Sigmoid colon (tissue), 7 donors: Measurements from ENCODE around the gene PRRG1. TPM values are rescaled to one million over a fixed set of nuclear protein-coding genes. Genes with fewer than 3 reads are reported as not detected.

Experiments
- DNase-seq: peaks from one replicate; pipeline ENCODE4 v3.0.0-alpha.2; 2019
- H3K27ac ChIP-seq, 4 donors: fragments of 200-600 bp; sonication (generic); one replicate each; pipeline ENCODE4 v1.5.1; 2016 to 2019; ENCODE audit warnings: mild to moderate bottlenecking in 1 of 4
- H3K27me3 ChIP-seq, 3 donors: fragments of 200-600 bp; sonication (generic); one replicate each; pipeline ENCODE4 v1.5.1; 2019; ENCODE audit warnings: mild to moderate bottlenecking in 1 of 3
- H3K36me3 ChIP-seq, 4 donors: fragments of 200-600 bp; sonication (generic); one replicate each; pipeline ENCODE4 v1.5.1; 2016 to 2019
- H3K4me1 ChIP-seq, 4 donors: fragments of 200-600 bp; sonication (generic); one replicate each; pipeline ENCODE4 v1.5.1; 2017 to 2019
- H3K4me3 ChIP-seq, 4 donors: fragments of 200-600 bp; sonication (generic); one replicate each; pipeline ENCODE4 v1.5.1; 2017 to 2019; ENCODE audit warnings: mild to moderate bottlenecking in 2 of 4, moderate library complexity in 1 of 4
- H3K9me3 ChIP-seq, 4 donors: fragments of 200-600 bp in 3 of 4; sonication (generic) in 3 of 4; one replicate each; pipeline versions ENCODE4 v1.5.1 to v1.6.1; 2013 to 2019
- EP300 ChIP-seq, 4 donors: sonication (generic); formaldehyde crosslinking; IDR thresholded peaks; one replicate each; pipeline ENCODE4 v1.6.1; 2017; ENCODE audit warnings: antibody characterized with exemption in 4 of 4
- POLR2A ChIP-seq, 2 donors: fragments of 450-650 bp; IDR thresholded peaks; one replicate each; pipeline ENCODE4 v1.6.1; 2016; ENCODE audit warnings: antibody characterized with exemption in 2 of 2, mild to moderate bottlenecking in 2 of 2, moderate library complexity in 2 of 2
- POLR2AphosphoS5 ChIP-seq, 4 donors: sonication (generic); formaldehyde crosslinking; IDR thresholded peaks; one replicate each; pipeline ENCODE4 v1.6.1; 2017; ENCODE audit warnings: antibody characterized with exemption in 4 of 4
- WGBS, 2 donors: extraction: QIAGEN DNeasy Blood & Tissue Kit; methylation state at CpG; one replicate each; pipeline ENCODE4 v1.1.7; 2013; 5-methylcytosine and 5-hydroxymethylcytosine counted together
- intact Hi-C: fragments of 100-400 bp; cut with DNase I; formaldehyde crosslinking; loops from one replicate; pipeline ENCODE4 v1.15.1; 2023
- polyA plus RNA-seq, 3 donors: library from polyadenylated mRNA; stranded (reverse); fragments of 200-250 nt; gene quantifications; one replicate each; pipeline ENCODE4 v1.2.3, GENCODE V29; 2013
- total RNA-seq, 4 donors: library from RNA; depleted of rRNA; stranded (reverse); fragments of >200 nt; gene quantifications; one replicate each; pipeline ENCODE4 v1.1.0, GENCODE V29; 2016
- TF ChIP-seq, protein P1 (sequence below), 4 experiments: fragments of 450-650 bp in 3 of 4; fragments of 200-600 bp in 1 of 4; IDR thresholded peaks; one replicate each; pipeline ENCODE4 v1.5.1; 2016 to 2019; ENCODE audit warnings: antibody characterized with exemption in 4 of 4, mild to moderate bottlenecking in 3 of 4, moderate library complexity in 2 of 4
- donor health status: healthy with polysubstance abuse.
- donor health status: Bipolar disorder and iron deficiency.
- donor health status: healthy.

The PRRG1 gene
- total and polyA plus RNA-seq, 7 donors = 1.2 to 8.3 (median 4.2) TPM

DNA sequence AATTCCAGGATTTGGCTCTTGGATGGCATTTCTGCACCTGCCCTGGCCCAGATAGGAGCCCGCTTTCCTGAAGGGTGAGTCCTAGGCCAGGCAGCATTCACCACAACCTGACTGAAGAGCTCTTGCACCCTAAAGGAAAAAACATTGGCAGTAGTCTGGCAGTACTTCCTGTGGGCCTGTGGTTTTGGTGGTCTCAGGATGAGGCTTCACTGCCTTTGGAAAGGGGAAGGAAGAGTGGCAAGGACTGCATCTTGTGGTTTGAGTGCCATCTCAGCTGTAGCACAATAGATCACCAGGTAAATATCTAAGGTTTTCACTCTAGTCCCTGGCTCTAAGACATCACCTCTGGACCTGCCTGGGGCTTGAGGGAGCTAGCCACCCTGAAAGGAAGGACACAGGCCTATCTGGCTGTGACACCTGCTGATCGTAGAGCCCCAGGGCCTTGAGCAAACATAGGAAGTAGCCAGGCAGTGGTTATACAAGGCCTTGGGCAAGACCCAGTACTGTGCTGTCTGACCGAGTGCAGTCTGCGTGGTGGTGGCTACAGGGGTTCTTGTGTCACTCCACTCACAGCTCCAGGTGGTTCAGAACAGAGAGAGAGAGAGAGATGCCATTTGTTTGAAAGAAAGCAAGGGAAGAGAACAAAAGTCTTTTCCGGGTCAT is 28.5 kb upstream of the PRRG1 start:
- H3K36me3 ChIP-seq = no peaks in the 10 kb centered on the region
- H3K9me3 ChIP-seq = no peaks in the 10 kb centered on the region
- WGBS, 2 donors = 72 to 82% methylated on average over 5 of the region's 5 CpGs
- intact Hi-C loops = no loop called here
- no peaks in the 10 kb centered on the region for H3K27me3 ChIP-seq
- no peak overlapping the region for H3K27ac ChIP-seq
- DNase-seq = no peak
- TF ChIP-seq POLR2A (IDR thresholded peaks at IDR 0.05) (no peak), POLR2AphosphoS5 (IDR thresholded peaks at IDR 0.05) (no peak), EP300 (IDR thresholded peaks at IDR 0.05) (no peak)
- TF ChIP-seq, protein P1, sequence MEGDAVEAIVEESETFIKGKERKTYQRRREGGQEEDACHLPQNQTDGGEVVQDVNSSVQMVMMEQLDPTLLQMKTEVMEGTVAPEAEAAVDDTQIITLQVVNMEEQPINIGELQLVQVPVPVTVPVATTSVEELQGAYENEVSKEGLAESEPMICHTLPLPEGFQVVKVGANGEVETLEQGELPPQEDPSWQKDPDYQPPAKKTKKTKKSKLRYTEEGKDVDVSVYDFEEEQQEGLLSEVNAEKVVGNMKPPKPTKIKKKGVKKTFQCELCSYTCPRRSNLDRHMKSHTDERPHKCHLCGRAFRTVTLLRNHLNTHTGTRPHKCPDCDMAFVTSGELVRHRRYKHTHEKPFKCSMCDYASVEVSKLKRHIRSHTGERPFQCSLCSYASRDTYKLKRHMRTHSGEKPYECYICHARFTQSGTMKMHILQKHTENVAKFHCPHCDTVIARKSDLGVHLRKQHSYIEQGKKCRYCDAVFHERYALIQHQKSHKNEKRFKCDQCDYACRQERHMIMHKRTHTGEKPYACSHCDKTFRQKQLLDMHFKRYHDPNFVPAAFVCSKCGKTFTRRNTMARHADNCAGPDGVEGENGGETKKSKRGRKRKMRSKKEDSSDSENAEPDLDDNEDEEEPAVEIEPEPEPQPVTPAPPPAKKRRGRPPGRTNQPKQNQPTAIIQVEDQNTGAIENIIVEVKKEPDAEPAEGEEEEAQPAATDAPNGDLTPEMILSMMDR (IDR thresholded peaks at IDR 0.05) = no peak
- H3K4me3 ChIP-seq = no peak overlapping the region
- no peaks in the 10 kb centered on the region for H3K4me1 ChIP-seq

DNA sequence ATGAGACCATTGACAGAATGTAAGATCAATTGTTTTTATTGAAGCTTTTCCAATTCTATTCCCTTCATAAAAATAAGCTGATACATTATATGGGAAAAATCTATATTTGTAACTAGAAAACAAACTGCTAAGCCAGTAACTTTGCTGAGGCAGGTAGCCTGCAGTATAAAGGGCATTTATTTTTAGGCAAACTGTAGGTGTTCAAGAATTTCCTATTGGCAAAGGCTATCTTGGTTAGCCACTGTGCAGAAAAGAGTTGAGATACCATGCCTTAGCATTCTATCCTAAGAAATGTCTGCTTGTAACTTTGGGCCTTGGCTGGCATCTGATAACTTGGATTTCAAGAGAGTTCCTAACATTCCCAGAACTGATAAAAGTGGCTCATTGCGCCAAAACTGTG is 18.5 kb upstream of the PRRG1 start:
- no peak for DNase-seq
- no peak overlapping the region for H3K27ac ChIP-seq
- H3K4me3 ChIP-seq = no peak overlapping the region
- H3K4me1 ChIP-seq = no peaks in the 10 kb centered on the region
- no peaks in the 10 kb centered on the region for H3K27me3 ChIP-seq
- 90 to 95% methylated on average over 1 of the region's 1 CpG for WGBS, 2 donors
- intact Hi-C loops = no loop called here
- no peaks in the 10 kb centered on the region for H3K9me3 ChIP-seq
- no peaks in the 10 kb centered on the region for H3K36me3 ChIP-seq
- no peak for TF ChIP-seq POLR2A (IDR thresholded peaks at IDR 0.05)
- TF ChIP-seq POLR2AphosphoS5 (IDR thresholded peaks at IDR 0.05) = no peak
- TF ChIP-seq, protein P1 (IDR thresholded peaks at IDR 0.05) = no peak
- TF ChIP-seq EP300 (IDR thresholded peaks at IDR 0.05) = no peak

DNA sequence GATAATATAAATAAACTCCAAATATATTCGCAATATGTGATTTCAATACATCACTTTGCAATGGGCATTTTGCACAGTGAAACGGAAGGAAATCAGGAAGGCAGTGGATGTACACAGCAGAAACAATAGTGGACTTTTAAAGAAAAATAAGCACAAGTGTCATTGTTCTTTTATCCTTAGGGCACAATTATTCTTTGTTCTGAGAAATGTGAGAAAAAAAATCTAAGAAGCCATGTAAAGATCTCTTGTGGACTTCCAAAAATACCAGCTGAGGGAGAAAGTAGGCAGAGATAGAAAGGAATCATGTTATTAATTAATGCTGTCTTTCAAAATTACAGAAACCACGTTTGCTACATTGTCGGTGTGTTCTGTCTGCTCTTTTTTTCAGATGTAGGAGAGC is 17.6 kb upstream of the PRRG1 start:
- intact Hi-C loops = no loop called here
- WGBS, 2 donors = 62 to 69% methylated on average over 4 of the region's 4 CpGs
- TF ChIP-seq EP300 (IDR thresholded peaks at IDR 0.05) (no peak), POLR2A (IDR thresholded peaks at IDR 0.05) (no peak), POLR2AphosphoS5 (IDR thresholded peaks at IDR 0.05) (no peak)
- TF ChIP-seq, protein P1 (IDR thresholded peaks at IDR 0.05) = no peak
- Histone ChIP-seq H3K27me3 (no peaks in the 10 kb centered on the region), H3K9me3 (no peaks in the 10 kb centered on the region), H3K36me3 (no peaks in the 10 kb centered on the region), H3K4me3 (no peak overlapping the region), H3K27ac (no peak overlapping the region), H3K4me1 (no peaks in the 10 kb centered on the region)
- DNase-seq = no peak

DNA sequence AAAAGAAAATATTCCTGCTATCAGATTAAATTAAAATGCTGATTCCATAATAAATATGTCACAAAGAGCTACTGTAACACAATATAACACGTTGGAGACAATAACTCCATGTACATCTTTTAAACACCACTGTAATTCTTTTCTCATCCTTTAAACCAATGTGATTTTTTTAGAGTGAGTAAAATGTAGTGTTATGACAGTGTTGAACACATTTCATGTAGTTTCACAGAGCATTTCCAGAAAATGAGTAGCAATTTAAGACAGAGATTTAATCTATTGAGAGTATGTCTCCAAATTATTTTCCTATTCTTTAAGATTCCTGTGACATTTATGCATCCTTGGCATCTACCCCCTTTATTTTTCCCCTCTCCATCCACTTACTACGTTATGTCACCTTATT is 17.1 kb upstream of the PRRG1 start:
- Histone ChIP-seq H3K4me3 (no peak overlapping the region), H3K27ac (no peak overlapping the region), H3K9me3 (no peaks in the 10 kb centered on the region), H3K4me1 (no peaks in the 10 kb centered on the region), H3K36me3 (no peaks in the 10 kb centered on the region), H3K27me3 (no peaks in the 10 kb centered on the region)
- WGBS, 2 donors = 50 to 61% methylated on average over 2 of the region's 2 CpGs
- no peak for TF ChIP-seq POLR2AphosphoS5 (IDR thresholded peaks at IDR 0.05)
- TF ChIP-seq, protein P1 (IDR thresholded peaks at IDR 0.05) = no peak
- no peak for TF ChIP-seq EP300 (IDR thresholded peaks at IDR 0.05)
- no peak for TF ChIP-seq POLR2A (IDR thresholded peaks at IDR 0.05)
- intact Hi-C loops = no loop called here
- no peak for DNase-seq
